ENCODE data around the gene RB1.

Gene RB1

DNA sequence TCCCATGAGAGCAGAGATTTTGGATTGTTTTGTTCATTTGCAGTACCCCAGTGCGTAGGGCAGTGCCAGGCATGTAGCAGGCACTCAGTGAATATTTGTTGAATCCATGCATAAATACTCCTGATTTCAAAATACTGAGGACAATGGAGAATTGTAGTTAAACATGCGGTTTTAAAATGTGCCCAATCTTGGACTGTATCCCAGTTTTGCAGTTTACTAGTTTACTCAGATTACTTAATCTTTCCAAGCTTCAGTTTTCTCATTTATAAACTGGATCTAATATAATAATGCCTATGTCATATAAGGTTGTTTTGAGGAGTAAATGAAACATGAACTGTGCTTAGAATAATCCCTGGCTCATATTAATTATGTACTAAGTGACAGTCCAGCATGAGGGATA, 190.3 kb downstream of the RB1 start:
- DNase-seq (ENCODE audit: low read depth, low spot score) = no peak

DNA sequence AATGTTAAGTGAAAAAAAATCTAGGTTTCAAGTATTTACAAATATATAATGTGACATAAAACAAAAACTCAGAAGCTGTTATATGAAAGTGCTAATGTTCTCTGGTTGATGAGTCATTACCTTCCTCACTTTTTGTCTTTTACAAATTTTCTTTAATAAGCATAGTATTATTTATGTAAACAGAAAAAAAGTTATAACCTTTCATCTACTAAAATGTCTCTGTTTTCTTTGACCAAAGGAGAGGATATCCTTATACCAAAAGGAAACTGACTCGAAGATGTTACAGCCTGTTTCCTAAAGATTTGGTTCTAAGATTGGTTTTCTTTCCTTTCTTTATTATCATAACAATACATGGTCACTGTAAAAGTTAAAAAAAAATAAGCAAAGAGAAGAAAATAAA, 191.3 kb downstream of the RB1 start:
- no peak for DNase-seq (ENCODE audit: low read depth, low spot score)

DNA sequence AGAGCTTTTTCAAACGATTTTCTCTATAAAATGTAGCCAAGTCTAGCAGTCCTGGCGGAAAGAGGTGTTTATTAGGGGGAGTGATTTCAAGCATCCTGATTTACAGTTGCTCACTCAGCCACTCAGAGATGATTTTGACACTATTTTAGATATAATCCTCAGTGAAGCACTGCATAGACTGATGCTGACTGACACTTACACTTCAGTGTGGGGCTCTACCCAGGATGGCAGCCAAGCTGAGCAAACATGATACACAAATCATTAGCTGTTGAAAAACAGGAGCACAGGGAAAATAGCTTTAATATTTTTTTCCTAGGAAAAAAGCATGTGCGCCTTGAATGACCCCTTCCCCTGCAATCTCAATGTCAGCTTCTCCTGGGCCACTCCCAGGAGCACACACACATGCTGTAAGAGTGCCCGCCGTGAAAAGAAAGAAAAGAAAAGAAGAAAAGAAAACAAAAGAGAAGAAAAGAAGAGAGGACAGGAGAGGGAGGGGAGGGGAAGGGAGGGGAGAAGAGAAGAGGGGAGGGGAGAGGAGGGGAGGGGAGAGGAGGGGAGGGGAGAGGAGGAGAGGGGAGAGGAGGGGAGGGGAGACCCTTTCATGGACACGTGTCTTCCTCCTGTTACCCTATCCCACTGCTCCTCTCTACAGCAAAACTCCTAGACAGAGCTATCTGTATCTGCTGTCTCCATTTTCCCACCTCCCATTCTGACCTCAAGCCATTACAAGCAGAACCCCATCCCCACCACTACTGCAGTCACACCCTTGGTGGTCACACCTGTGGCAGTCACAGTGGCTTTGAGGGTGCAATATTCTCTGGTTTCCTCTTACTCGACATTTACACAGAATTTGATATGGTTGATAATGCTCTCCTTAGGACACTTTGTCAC, 193.0 kb downstream of the RB1 start:
- DNase-seq (ENCODE audit: low read depth, low spot score) = no peak

GRCh38 chr13:48497669-48498068, 194.1 kb downstream of the RB1 start:
- no peak for DNase-seq (ENCODE audit: low read depth, low spot score)

GRCh38 chr13:48500652-48501197, 197.2 kb downstream of the RB1 start:
- peak; percentile 51 for DNase-seq (ENCODE audit: low read depth, low spot score)

- no peak for DNase-seq (ENCODE audit: low read depth, low spot score)
These were observed 198.2 kb downstream of the RB1 start for GRCh38 chr13:48501705-48502104.

DNA sequence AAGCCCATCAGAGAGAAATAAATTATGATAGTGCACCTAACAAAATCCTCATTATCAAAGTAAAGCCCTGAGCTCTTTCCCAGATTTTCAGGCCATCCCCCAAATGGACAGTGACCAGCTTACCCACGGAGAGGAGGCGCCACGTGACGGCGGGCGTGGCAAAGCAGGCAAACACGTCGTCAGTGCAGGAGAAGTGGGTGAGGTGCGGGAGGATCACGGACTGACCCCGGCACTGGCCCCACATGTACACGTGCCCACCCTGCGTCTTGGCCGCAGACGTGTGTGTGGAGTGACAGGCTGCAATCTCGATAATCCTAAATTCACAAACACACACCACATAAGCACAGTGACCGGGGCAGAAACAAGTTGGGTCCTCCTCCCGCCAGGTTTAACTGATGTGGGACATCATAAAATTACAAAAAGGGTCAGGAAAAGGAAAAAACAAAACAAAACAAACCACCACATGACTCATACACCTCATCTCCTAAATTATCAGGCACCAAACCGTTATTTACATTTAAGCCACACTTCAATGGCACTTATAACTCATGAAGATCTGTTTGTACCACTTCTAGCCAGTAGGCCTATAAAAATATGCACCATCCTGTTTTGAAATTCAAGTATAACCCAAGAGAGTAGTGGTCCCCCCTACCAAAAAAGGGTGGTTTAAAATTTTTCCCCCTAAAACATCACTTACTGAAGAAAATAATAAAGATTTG, 199.2 kb downstream of the RB1 start:
- DNase-seq (ENCODE audit: low read depth, low spot score) = no peak

GRCh38 chr13:48504606-48505005, 201.1 kb downstream of the RB1 start:
- DNase-seq (ENCODE audit: low read depth, low spot score) = no peak

- DNase-seq (ENCODE audit: low read depth, low spot score) = no peak
These were observed 201.5 kb downstream of the RB1 start for GRCh38 chr13:48505012-48505411.

GRCh38 chr13:48505597-48506091, 202.1 kb downstream of the RB1 start:
- DNase-seq (ENCODE audit: low read depth, low spot score) = no peak

DNA sequence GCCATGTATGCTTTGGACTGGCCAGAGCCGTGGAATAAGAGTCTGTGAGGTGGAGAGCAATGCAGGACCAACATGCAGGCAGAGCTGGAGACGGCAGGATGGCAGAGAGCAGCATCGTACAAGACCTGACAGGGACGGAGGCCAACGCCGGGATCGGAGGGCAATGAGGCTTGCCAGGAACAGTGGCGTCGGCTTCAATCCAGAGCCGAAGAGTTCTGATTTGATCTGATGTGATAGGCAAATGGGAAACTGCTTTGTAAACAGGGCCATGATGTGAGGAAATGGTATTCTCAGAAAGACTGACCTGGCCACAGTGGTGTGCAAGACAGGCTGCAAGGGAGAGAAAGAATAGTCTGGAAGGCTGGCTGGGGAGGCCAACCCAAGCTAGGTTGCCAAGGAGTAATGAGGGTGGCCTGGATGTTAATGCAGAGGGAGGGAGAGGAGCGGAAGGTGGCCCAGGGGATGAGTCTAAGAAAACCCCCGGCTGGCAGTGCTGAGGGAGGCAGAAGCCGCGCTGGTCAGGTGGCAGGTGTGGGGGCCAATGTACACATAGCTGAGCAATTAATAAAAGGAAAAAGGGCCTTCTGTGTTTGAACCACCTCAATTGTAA, 202.6 kb downstream of the RB1 start:
- no peak for DNase-seq (ENCODE audit: low read depth, low spot score)

DNA sequence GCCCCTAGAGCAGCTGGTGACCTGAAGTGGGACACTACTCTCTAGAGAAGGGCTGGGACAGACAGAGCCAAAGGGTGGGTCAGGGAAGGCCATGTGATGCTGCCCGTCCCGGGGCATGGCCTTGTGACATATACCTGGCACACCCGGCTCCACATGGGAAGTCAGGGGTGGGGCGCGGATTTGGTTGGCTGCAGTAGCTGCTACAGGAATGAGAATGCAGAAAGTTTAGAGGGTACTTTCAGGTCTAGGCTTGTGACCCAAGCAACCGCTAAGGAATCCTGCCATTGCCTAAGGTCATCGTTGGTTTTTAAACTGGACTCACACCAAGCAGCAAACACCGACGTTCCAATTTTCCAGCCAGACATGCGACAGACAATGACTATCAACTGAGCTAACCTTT, 203.5 kb downstream of the RB1 start:
- no peak for DNase-seq (ENCODE audit: low read depth, low spot score)

DNA sequence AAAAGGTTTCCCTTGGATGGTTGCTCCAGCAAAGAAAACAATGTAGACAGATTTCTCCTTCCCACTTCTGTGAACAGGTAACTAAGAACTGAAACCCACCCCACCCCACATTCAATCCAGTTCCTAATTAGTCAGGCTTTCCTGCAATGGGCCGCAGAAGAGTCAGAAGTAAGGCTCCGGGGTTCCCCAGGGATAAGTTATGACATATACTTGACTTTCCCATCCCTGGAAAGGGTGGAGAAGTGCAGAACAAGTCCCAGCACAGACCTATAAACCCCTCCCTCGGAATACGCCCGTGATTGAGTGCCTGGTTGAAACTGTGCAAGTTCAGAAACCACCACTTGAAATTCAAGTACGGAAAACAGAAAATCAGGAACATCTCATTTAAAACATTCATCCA, 204.5 kb downstream of the RB1 start:
- no peak for DNase-seq (ENCODE audit: low read depth, low spot score)

- DNase-seq (ENCODE audit: low read depth, low spot score) = no peak
These were observed 207.1 kb downstream of the RB1 start for GRCh38 chr13:48510698-48511097.

DNA sequence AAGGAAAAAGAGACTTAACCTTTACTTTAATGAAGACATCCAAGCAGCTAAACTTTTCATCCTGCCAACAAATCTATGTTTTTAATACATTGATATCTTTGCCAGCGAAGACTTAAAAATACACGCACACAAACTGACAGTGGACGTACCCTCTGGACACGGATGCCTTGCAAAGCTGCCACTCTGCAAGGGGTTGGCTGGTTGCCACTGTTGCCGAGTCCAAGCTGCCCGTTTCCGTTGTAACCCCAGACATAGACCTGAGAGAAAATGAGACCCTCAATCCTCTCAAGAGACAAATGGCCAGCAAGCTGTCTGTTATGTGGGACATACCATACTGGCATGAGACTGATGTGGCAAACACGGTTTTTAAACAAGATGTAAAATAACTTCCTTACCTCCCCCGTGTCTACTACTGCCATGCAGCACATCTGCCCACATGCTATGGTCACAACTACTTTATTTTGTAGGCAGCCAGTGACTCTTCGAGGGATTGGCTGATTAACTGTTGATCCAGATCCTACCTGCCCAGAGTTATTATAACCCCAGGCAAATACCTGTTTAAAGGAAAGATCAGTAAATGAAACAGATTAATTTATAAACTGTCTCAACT, 208.2 kb downstream of the RB1 start:
- DNase-seq (ENCODE audit: low read depth, low spot score) = no peak

DNA sequence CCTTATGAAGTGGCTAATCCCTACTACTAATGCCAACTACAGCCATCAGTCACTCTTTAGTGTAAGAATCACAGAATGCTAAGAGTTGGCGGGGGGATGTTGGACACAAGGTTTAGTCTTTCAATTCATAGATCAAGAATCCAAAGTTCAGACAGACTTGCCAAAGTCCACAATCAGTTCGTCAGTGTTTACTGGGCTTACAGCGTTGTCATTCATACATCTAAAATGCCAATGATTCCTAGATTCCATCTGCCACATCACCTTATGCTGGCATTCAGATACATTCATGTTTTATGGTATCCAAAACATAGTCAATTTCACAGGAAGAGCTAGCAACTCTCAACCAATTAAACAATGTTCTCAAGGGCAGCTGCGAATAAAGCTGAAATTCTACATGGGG, 211.2 kb downstream of the RB1 start:
- DNase-seq (ENCODE audit: low read depth, low spot score) = no peak

DNA sequence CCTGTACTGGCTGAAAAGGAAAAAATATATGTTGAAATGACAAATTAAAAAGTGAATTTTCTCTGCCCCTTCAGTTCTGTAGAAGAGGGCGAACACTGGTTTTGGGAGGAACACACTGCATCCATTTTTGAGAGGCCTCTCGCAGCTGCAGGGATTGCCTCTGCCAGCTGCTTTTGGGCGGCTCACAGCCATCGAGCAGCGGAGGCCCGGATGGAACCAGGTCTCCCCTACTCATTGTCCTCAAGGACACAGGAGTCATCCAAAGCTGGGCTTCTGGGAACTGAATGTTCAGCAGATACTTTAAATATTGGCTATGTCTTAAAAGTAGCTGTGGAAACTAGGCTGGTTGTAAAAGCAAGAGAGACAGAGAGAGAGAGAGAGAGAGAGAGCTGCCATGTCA, 212.2 kb downstream of the RB1 start:
- no peak for DNase-seq (ENCODE audit: low read depth, low spot score)

GRCh38 chr13:48518083-48518482, 214.5 kb downstream of the RB1 start:
- DNase-seq (ENCODE audit: low read depth, low spot score) = no peak

DNA sequence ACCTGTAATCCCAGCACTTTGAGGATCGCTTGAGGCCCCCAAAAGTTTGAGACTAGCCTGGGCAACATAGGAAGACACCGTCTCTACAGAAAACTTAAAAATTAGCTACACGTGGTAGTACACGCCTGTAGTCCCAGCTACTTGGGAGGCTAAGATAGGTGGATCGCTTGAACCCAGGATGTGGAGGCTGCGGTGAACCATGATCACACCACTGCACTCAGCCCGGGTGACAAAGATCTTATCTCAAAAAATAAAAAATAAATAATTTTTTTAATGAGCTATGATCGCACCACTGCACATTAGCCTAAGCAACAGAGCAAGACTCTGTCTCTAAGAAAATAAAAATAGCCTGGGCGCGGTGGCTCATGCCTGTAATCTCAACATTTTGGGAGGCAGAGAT, 222.7 kb downstream of the RB1 start:
- DNase-seq (ENCODE audit: low read depth, low spot score) = no peak

GRCh38 chr13:48527955-48528354, 224.4 kb downstream of the RB1 start:
- DNase-seq (ENCODE audit: low read depth, low spot score) = no peak

DNA sequence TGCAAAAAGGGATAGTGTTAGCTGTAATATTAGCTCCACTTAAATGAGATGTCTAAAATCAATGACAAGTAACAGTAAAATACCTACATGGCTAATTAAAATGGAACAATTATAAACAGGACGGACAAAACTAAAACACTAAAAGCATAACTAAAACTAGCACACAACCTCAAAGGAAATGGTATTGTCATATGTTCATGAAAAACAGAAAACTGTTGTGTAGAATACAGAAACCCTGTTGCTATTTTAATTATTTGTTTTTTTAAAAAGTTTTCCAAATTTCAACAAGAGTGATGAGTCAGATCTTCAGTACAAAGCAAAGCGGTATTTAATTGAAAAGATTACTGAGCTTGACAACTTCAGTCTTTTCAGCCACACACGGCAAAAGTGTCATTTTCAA, 225.2 kb downstream of the RB1 start:
- DNase-seq (ENCODE audit: low read depth, low spot score) = no peak

GRCh38 chr13:48530833-48531232, 227.3 kb downstream of the RB1 start:
- no peak for DNase-seq (ENCODE audit: low read depth, low spot score)

Measured in smooth muscle cell of the brain vasculature (primary cell).